OCI-LY1 (cell line): ENCODE results near the gene RASA2.

Experiments used
- H2AFZ ChIP-seq: fragments of 200-600 bp; sonication (generic), shearing (Covaris generic); 2 replicates; pipeline ENCODE4 v1.6.0; 2014; ENCODE audit warnings: antibody characterized with exemption, mild to moderate bottlenecking, low read length
- H3F3A ChIP-seq: fragments of 200-600 bp; sonication (generic), shearing (Covaris generic); 2 replicates; pipeline ENCODE4 v1.6.0; 2014; ENCODE audit warnings: mild to moderate bottlenecking, antibody characterized with exemption, low read length, moderate library complexity; ENCODE audit not compliant: insufficient read depth
- H3K27ac ChIP-seq: fragments of 200-600 bp; sonication (generic); 2 replicates; pipeline ENCODE4 v1.5.1; 2014; ENCODE audit warnings: low read length, mixed run types, mild to moderate bottlenecking, low read depth; ENCODE audit not compliant: poor library complexity, severe bottlenecking
- H3K27me3 ChIP-seq: fragments of 200-600 bp; sonication (generic); 2 replicates; pipeline ENCODE4 v1.6.0; 2014; ENCODE audit warnings: antibody characterized with exemption, mild to moderate bottlenecking, low read length, moderate library complexity; ENCODE audit not compliant: insufficient read depth
- H3K36me3 ChIP-seq: fragments of 200-600 bp; sonication (generic); 2 replicates; pipeline ENCODE4 v1.6.1; 2014; ENCODE audit warnings: mild to moderate bottlenecking, antibody characterized with exemption, low read length, moderate library complexity, mixed read lengths; ENCODE audit not compliant: insufficient read depth
- H3K4me1 ChIP-seq: fragments of 200-600 bp; sonication (generic); 2 replicates; pipeline ENCODE4 v1.5.1; 2014; ENCODE audit warnings: mild to moderate bottlenecking, low read length, moderate library complexity; ENCODE audit not compliant: insufficient read depth, severe bottlenecking
- H3K4me2 ChIP-seq: fragments of 200-600 bp; sonication (generic), shearing (Covaris generic); 2 replicates; pipeline ENCODE4 v1.6.1; 2014; ENCODE audit warnings: low read length
- H3K4me3 ChIP-seq: fragments of 200-600 bp; sonication (generic); 2 replicates; pipeline ENCODE4 v1.5.1; 2014; ENCODE audit warnings: low read length, low read depth, mild to moderate bottlenecking, mixed read lengths; ENCODE audit not compliant: poor library complexity, severe bottlenecking
- H3K79me2 ChIP-seq: fragments of 200-600 bp; shearing (Covaris generic); 2 replicates; pipeline ENCODE4 v1.6.1; 2016; ENCODE audit warnings: mixed run types, low read length, mixed read lengths; ENCODE audit not compliant: insufficient read depth
- H3K9ac ChIP-seq: fragments of 200-600 bp; sonication (generic), shearing (Covaris generic); 2 replicates; pipeline ENCODE4 v1.6.1; 2014; ENCODE audit warnings: mild to moderate bottlenecking, low read length, mixed read lengths
- H3K9me2 ChIP-seq: fragments of 200-600 bp; sonication (generic), shearing (Covaris generic); 2 replicates; pipeline ENCODE4 v1.6.1; 2014; ENCODE audit warnings: low read depth, mild to moderate bottlenecking, low read length, mixed read lengths
- H3K9me3 ChIP-seq: fragments of 200-600 bp; shearing (Covaris generic); 2 replicates; pipeline ENCODE4 v1.6.1; 2014; ENCODE audit warnings: low read length, mixed read lengths
- H4K20me1 ChIP-seq: fragments of 200-600 bp; sonication (generic), shearing (Covaris generic); 2 replicates; pipeline ENCODE4 v1.6.0; 2016; ENCODE audit warnings: mild to moderate bottlenecking, low read length; ENCODE audit not compliant: insufficient read depth
- CTCF ChIP-seq: fragments of 200-600 bp; sonication (generic), shearing (Covaris generic); IDR thresholded peaks from 2 replicates; pipeline ENCODE4 v1.5.1; 2017; ENCODE audit warnings: mild to moderate bottlenecking, antibody characterized with exemption, low read length, moderate library complexity, mixed read lengths
- EZH2 ChIP-seq: fragments of 200-600 bp; sonication (generic), shearing (Covaris generic); IDR thresholded peaks from 2 replicates; pipeline ENCODE4 v1.8.0; 2017; ENCODE audit warnings: borderline replicate concordance, mixed run types, mild to moderate bottlenecking, antibody characterized with exemption, low read length, moderate library complexity, mixed read lengths

The RASA2 gene

GRCh38 chr3:141646760-141647561 is 160.1 kb downstream of the RASA2 start:
- peaks cover 4% of the 10 kb centered on the region; the same call in 1 of the 2 replicates for H3K27me3 ChIP-seq
- no peaks in the 10 kb centered on the region for H3K4me1 ChIP-seq
- no peaks in the 10 kb centered on the region for H4K20me1 ChIP-seq
- H3K27ac ChIP-seq, result no peak overlapping the region
- no peaks in the 10 kb centered on the region for H3F3A ChIP-seq
- TF ChIP-seq EZH2 (no peak), CTCF (no peak)
- no peaks in the 10 kb centered on the region for H3K9me2 ChIP-seq
- H3K9ac ChIP-seq, result no peak overlapping the region
- H3K9me3 ChIP-seq, result peaks cover 5% of the 10 kb centered on the region; the same call in 1 of the 2 replicates
- no peaks in the 10 kb centered on the region for H3K79me2 ChIP-seq
- H3K4me2 ChIP-seq, result no peak overlapping the region
- no peaks in the 10 kb centered on the region for H3K36me3 ChIP-seq
- H3K4me3 ChIP-seq, result no peak overlapping the region
- peak overlapping the region; percentile 52 for H2AFZ ChIP-seq

- Histone ChIP-seq H3K4me2 (no peak overlapping the region), H3K4me3 (no peak overlapping the region), H3K9ac (no peak overlapping the region), H3K36me3 (no peaks in the 10 kb centered on the region), H3K27ac (no peak overlapping the region), H3K4me1 (no peaks in the 10 kb centered on the region), H3K27me3 (peaks cover 4% of the 10 kb centered on the region; the same call in 1 of the 2 replicates), H4K20me1 (no peaks in the 10 kb centered on the region), H3K9me2 (no peaks in the 10 kb centered on the region), H3F3A (no peaks in the 10 kb centered on the region), H2AFZ (peak overlapping the region; percentile 7; the same call in 1 of the 2 replicates), H3K9me3 (peaks cover 5% of the 10 kb centered on the region; the same call in 1 of the 2 replicates), H3K79me2 (no peaks in the 10 kb centered on the region)
- no peak for TF ChIP-seq CTCF
These were observed 160.7 kb downstream of the RASA2 start for GRCh38 chr3:141647562-141647915.

- Histone ChIP-seq H3K9me3 (peaks cover 5% of the 10 kb centered on the region; the same call in 1 of the 2 replicates), H3K4me1 (no peaks in the 10 kb centered on the region), H4K20me1 (no peaks in the 10 kb centered on the region), H3K27ac (no peak overlapping the region), H3K9ac (no peak overlapping the region), H3K27me3 (peaks cover 4% of the 10 kb centered on the region; the same call in 1 of the 2 replicates), H2AFZ (no peak overlapping the region), H3K4me3 (no peak overlapping the region), H3K4me2 (no peak overlapping the region), H3K36me3 (no peaks in the 10 kb centered on the region), H3K79me2 (no peaks in the 10 kb centered on the region), H3F3A (no peaks in the 10 kb centered on the region), H3K9me2 (no peaks in the 10 kb centered on the region)
- TF ChIP-seq CTCF (no peak), EZH2 (no peak)
These were observed 161.5 kb downstream of the RASA2 start for GRCh38 chr3:141648055-141648910.
